HG03469 (cell line): ENCODE measurements around the gene CRACR2A.
A peak's percentile ranks its signal among the peaks of the same experiment; 100 is the strongest.

ENCODE experiments used
- ATAC-seq: cut with Tn5 transposase; IDR thresholded peaks from one replicate; pipeline ENCODE4 v1.9.1; 2021; ENCODE audit warnings: mild to moderate bottlenecking, moderate library complexity, moderate number of reproducible peaks; ENCODE audit not compliant: unreplicated experiment

CRACR2A gene

DNA sequence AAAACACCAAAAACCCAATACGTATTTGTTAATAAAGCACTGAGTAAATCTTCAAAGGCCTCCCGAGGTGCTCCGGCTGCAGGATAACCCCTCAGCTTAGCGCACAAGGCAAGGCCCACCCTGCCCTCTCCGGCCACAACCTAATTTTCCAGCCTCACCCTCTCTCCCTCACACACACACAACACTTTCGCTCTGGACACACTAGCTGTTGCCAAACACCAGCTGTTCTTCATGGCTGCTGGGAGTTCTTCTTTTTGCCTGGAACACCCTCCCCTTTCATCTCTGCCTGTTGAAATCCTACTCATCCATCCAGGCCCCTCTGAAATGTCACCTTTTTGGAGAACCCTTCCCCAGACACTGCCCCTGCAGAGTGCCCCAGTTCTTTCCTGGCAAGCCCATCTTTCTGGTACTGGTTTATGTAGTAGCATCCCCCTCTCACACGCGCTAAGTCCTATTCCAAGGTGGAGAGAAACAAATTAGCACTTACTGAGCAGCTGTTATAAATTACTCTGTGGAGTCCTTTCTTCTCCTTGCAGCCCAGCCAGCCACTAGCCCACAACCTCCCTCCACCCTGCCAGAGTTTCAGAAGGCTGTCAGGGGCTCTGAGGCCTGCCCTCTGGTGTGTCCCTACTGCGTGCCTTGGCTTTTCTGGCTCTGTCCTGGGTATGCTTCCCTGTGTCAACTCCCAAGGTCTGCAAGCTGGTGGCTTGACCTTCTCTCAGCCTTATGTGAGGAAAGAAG, 805 bp upstream of the CRACR2A start:
- ATAC-seq: no peak

DNA sequence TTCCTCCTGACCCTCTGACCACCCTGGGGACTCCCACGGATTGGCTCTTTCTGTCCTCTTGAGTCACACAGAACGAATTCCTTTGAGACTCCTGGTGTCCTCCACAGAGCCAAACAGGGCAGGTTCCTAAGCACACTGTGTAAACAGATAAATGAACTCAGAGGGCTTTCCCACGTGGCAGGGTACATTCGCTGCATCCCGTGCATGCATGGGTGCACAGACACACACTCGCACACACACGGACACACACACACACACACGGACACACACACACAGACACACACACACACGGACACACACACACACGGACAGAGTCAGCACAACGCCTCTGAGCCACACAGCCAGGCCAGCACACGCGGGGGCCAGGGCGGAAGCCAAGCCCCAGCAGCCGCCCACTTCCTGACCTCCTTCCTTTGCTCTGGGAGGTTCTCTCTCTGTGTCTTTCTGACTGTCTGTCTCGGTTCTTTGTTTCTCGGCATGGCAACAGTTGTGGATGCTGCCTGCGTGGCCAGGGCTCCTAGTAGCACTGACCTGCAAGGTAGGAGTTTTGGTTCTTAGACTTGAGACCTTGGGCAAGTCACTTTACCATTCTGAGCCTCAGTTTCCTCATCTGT, 706 bp downstream of the CRACR2A start:
- peak; percentile 44 for ATAC-seq

DNA sequence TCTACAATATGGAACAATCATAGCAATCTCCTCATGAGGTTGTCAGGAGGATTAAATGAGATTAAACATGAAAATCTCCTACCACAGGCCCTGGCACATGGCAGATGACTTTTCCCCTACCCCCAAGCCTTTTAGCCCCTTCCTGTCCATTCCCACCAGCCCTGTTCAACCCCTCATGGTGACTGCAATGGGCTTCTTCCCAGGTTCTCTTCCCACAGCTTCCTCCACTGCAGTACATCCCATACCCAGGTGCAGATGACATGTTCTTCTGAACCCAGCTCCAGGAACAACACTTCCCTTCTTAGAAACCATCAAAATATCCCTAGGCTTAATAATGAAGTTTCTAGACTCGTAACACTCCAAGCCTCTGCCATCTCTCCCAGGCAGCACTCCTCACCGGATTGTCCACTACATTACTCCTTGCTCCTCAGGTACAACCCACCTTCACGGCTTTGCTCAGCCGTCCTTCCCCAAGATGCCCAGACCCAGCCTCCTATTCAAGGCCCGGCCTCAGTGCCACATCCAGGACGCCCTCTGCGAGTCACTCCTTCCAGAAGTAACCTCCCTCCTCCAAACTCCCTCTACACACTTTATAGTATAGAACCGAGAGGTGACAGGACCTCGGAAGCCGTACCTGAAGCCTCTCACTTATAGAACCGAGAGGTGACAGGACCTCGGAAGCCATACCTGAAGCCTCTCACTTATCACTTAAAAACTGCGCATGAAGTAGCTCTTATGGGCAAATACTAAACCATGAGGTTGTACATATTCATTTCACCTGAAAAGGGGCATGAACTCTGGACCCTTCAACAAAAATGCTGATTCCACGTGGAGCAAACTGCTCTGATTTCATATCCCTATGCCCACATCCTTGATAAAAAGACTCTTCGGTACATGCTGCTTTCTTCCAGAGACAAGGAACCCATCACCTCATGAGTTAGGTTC, 1.5 kb downstream of the CRACR2A start:
- ATAC-seq: no peak

DNA sequence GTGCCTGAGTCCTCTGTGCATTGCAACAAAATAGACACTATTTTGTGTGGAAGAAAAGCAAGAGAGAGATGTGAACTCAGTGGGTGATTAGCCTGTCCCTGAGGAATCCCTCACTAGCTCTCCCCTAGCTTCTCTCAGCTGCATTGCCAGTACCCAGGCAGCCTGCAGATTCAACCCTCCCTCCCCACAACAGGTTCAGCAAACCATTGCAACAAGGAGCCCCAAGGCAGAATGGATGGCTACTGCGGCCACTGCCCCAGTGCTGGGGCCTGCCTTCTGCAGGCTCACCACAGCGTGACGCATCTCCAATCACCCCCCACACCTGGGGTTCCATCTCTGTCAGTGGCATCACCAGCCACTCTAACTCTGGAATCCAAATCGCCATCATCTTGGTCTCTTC, 2.3 kb downstream of the CRACR2A start:
- ATAC-seq: no peak

- no peak for ATAC-seq
These were observed 4.3 kb downstream of the CRACR2A start for GRCh38 chr12:3748620-3749019.

DNA sequence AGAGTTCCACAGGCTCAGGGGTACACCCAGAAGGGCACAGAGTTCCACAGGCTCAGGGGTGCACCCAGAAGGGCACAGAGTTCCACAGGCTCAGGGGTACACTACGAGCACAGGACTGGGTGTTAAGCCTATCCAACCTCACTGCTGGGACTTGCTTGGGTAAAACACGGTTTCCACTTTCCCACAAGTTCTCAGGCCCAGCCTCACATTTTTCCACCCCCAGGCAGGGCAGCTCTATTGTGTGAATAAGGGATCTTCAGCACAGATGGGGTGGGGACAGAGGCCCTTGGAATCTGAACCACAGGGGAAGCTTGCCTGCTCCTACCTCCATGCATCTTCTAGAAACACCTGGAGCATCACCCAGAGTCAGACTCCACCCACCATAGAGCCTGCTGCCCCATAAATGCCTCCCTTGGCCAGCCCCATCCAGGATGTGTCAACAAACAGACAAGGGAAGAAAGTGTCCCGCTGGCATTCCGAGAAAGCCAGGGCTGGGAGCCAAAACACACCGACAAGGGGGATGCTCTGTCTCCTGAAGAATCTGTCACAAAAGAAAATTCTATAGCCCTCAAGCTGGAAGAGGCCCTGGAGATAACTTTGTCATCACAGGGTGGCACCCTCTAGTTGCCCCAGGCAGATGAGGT, 4.8 kb downstream of the CRACR2A start:
- no peak for ATAC-seq

DNA sequence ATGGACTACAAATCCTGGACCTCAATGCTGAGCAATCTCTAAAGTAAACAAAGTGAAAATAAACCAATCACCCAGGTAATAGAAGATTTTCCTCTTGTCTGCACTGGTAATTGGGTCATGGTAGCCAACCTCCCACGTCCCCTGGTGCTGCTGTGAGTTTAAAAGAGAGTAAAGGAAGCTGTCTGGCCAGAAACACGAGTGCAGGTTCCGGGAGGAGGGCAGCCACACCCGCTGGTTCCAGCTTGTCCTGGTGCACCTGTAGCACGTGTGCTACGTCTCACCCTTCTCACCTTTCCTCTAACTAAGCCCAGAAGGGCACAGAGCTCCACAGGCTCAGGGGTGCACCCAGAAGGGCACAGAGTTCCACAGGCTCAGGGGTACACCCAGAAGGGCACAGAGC, 5.4 kb downstream of the CRACR2A start:
- no peak for ATAC-seq

GRCh38 chr12:3746758-3747157, 6.2 kb downstream of the CRACR2A start:
- no peak for ATAC-seq

- ATAC-seq: no peak
These were observed 7.8 kb downstream of the CRACR2A start for GRCh38 chr12:3745152-3745551.

DNA sequence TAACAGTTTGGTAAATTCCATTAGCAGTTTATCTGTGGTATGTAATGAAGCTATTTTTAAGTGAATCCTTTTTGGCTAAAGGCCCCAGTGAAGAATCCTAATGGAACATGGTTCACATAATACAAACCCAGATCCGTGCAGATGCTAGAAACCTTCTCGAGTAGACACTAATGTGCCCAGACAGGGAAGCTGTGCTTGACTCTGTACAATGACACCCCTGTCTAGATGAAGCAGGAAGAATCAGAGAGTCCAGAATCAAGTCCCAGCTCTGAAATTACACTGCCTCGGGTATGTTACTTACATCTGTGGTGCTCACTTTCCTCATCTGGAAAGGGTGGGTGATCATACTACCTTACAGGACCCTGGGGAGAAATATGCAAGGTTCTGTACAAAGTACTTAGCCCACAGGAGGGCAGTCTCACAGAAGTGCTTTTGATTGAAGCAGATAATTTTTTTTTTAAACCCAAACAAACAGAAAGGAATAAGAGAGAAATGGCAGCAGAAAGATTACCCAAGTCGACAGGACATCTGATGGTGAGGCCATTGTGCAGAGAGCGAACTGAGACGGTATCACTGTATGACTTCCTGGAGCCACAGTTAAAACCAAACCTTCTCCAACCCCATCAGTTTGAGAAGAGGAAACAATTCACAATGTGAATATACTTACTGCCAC, 8.5 kb downstream of the CRACR2A start:
- ATAC-seq: no peak

- no peak for ATAC-seq
These were observed 9.1 kb downstream of the CRACR2A start for GRCh38 chr12:3743803-3744202.

- no peak for ATAC-seq
These were observed 10.8 kb downstream of the CRACR2A start for GRCh38 chr12:3741882-3742672.

DNA sequence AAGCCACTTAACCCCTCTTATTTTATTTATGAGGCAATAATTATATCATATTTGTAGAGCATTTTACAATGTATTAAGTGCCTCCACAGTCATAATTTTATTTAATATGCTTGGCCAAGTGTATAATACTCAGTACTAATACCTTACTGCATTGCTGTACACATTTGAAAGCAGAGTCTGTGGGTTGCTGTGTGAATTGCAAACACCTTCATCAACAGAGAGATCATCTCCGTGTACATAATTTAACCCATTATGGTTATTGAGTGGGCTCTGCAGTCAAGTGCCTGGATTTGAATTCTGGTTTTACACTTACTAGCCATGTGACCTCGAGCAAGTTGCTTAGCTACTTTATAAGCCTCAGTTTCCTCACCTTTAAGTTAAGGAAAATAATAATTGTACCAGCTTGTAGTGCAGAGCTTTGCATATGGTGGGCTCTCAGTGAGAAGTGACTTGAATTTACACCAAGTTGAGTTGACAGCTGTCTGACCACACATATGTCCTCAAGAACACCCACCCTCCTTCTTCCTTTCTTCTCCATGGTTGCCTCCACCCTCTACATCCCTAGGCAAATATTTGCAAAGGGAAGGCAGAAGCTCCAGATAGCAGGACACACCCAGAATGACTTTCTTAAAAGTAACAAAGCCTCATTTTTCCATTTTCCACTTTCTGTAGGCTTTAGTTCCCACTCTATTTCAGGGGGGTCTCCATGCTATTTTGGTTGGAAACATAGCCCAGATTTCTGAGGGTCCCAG, 12.3 kb downstream of the CRACR2A start:
- ATAC-seq: no peak

DNA sequence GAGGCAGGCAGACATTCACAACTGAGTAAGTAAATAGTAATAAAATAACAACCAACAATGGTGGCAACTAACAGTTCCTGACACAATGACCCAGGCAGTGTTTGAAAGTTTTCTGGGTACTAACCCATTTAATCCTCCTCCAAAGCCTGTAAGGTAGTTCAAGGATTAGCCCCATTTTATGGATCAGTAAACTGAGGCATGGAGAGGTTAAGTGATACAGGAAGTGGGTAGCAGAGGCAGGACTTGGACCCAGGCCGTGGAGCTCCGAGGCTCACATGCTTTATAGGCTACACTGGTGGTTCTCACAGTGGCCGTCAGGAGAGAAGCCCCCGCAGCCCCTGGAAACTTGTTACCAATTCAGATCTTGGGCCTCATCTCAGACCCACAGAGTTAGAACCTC, 17.5 kb downstream of the CRACR2A start:
- ATAC-seq: no peak

GRCh38 chr12:3732901-3733300, 20.0 kb downstream of the CRACR2A start:
- no peak for ATAC-seq

- ATAC-seq: no peak
These were observed 22.8 kb downstream of the CRACR2A start for GRCh38 chr12:3730111-3730510.

- no peak for ATAC-seq
These were observed 24.2 kb downstream of the CRACR2A start for GRCh38 chr12:3728686-3729085.

- ATAC-seq: no peak
These were observed 24.9 kb downstream of the CRACR2A start for GRCh38 chr12:3727877-3728632.
